Measurements from ENCODE around the gene AXL. TPM values are rescaled to one million over a fixed set of nuclear protein-coding genes. Genes with fewer than 3 reads are reported as not detected.

The AXL gene
- total and polyA plus RNA-seq, 9 of the 15 experiments (the other 6 are each of a cell fraction or from before 2014, with no cell fraction given) = 0.80 to 6.6 (median 1.6) TPM

DNA sequence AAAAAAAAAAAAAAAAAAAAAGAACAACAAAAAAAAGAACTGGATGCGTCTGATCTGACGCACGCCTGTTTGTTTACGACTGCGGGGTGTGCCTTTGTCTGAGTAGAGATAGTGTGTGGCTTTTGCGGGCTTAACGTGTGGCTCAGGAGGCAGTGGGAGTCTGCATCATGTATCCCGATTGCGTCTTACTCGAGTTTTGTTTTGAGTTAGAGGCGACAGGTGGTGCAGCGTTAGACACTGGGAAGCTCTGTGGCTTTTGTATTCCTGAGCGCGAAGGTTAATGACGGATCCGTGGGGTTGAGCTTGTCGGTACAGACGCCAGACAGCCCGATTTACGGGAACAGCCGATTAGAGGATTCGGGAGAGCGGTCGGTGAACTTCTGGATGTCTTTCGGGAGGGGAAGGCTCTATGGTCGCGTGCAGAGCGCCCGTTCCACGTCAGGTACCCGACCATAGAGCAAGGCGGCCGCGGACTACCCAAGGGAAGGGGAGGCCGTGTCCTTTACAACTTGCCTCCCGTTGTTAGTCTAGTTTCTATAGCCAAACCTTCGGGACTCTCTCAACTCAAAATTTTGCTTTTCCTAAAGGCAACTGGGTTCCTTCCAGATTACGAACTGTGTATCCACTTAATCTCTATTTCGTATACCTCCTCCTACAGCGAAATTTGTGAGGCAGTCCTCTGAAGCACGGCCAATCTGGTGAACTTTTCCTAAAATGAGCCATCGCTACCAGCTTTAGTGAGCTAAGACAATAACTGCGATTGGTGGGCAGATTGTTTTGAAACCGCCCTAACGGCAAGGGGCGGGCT lies 44.2 kb downstream of the AXL start (continued):
- no peak for TF ChIP-seq NR4A1 (CRISPR knock-in tag; IDR thresholded peaks at IDR 0.05)
- no peak for TF ChIP-seq NR4A1 (tag; IDR thresholded peaks at IDR 0.05)
- no peak for TF ChIP-seq PCBP2 (IDR thresholded peaks at IDR 0.05; ENCODE audit: low read depth, low read length, poor library complexity, severe bottlenecking)
- TF ChIP-seq, protein P1, sequence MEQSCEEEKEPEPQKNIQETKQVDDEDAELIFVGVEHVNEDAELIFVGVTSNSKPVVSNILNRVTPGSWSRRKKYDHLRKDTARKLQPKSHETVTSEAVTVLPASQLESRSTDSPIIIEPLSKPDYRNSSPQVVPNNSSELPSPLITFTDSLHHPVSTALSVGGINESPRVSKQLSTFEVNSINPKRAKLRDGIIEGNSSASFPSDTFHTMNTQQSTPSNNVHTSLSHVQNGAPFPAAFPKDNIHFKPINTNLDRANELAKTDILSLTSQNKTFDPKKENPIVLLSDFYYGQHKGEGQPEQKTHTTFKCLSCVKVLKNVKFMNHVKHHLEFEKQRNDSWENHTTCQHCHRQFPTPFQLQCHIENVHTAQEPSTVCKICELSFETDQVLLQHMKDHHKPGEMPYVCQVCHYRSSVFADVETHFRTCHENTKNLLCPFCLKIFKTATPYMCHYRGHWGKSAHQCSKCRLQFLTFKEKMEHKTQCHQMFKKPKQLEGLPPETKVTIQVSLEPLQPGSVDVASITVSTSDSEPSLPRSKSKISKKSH (CRISPR knock-in tag; IDR thresholded peaks at IDR 0.05) = no peak
- TF ChIP-seq DDX20 (tag; IDR thresholded peaks at IDR 0.05; ENCODE audit: low read depth) = no peak
- TF ChIP-seq BCL6 (CRISPR knock-in tag; IDR thresholded peaks at IDR 0.05) = no peak
- 0 out of 2 replicates have a peak, but pooled peaks have one; percentile 62 for TF ChIP-seq CAMTA2 (CRISPR knock-in tag; conservative IDR thresholded peaks at IDR 0.05)
- no peak for TF ChIP-seq ZNF146 (CRISPR knock-in tag; IDR thresholded peaks at IDR 0.05; ENCODE audit: unreplicated experiment)
- TF ChIP-seq THRAP3 (IDR thresholded peaks at IDR 0.05; ENCODE audit: borderline replicate concordance) = no peak
- TF ChIP-seq KHSRP (IDR thresholded peaks at IDR 0.05) = no peak
- TF ChIP-seq, protein P2, sequence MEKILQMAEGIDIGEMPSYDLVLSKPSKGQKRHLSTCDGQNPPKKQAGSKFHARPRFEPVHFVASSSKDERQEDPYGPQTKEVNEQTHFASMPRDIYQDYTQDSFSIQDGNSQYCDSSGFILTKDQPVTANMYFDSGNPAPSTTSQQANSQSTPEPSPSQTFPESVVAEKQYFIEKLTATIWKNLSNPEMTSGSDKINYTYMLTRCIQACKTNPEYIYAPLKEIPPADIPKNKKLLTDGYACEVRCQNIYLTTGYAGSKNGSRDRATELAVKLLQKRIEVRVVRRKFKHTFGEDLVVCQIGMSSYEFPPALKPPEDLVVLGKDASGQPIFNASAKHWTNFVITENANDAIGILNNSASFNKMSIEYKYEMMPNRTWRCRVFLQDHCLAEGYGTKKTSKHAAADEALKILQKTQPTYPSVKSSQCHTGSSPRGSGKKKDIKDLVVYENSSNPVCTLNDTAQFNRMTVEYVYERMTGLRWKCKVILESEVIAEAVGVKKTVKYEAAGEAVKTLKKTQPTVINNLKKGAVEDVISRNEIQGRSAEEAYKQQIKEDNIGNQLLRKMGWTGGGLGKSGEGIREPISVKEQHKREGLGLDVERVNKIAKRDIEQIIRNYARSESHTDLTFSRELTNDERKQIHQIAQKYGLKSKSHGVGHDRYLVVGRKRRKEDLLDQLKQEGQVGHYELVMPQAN (IDR thresholded peaks at IDR 0.05; ENCODE audit: borderline replicate concordance) = no peak
- TF ChIP-seq CBX3 (IDR thresholded peaks at IDR 0.05; ENCODE audit: borderline replicate concordance in 1 of 2, low read length in 2 of 2) = 0 out of 3 replicates have a peak, but pooled peaks of 1 of the 2 experiments have one; percentile 10
- no peak for TF ChIP-seq CBX1 (IDR thresholded peaks at IDR 0.05; ENCODE audit: low read depth)
- TF ChIP-seq HSF4 (CRISPR knock-in tag; IDR thresholded peaks at IDR 0.05; ENCODE audit: borderline replicate concordance) = no peak
- TF ChIP-seq HNRNPK (IDR thresholded peaks at IDR 0.05; ENCODE audit: low read depth, low read length, poor library complexity, severe bottlenecking) = no peak
- TF ChIP-seq FOXJ3 (CRISPR knock-in tag; IDR thresholded peaks at IDR 0.05) = no peak
- TF ChIP-seq NFIX (CRISPR knock-in tag; IDR thresholded peaks at IDR 0.05; ENCODE audit: low read depth) = no peak
- TF ChIP-seq ZZZ3 (IDR thresholded peaks at IDR 0.05) = no peak
- no peak for TF ChIP-seq NCOA4 (IDR thresholded peaks at IDR 0.05; ENCODE audit: partially characterized antibody)
- TF ChIP-seq YY1 (IDR thresholded peaks at IDR 0.05; ENCODE audit: borderline replicate concordance in 1 of 3, control insufficient read depth in 1 of 3, extremely low read depth in 1 of 3, insufficient read depth in 3 of 3, insufficient read length in 1 of 3, insufficient replicate concordance in 2 of 3, low read depth in 1 of 3, low read length in 2 of 3) = peak in 1 of 3 experiments; percentile 50
- TF ChIP-seq, protein P3, sequence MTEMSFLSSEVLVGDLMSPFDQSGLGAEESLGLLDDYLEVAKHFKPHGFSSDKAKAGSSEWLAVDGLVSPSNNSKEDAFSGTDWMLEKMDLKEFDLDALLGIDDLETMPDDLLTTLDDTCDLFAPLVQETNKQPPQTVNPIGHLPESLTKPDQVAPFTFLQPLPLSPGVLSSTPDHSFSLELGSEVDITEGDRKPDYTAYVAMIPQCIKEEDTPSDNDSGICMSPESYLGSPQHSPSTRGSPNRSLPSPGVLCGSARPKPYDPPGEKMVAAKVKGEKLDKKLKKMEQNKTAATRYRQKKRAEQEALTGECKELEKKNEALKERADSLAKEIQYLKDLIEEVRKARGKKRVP (CRISPR knock-in tag; IDR thresholded peaks at IDR 0.05) = no peak
- TF ChIP-seq ZBTB17 (CRISPR knock-in tag; IDR thresholded peaks at IDR 0.05) = peak; percentile 36; the same call in 1 of the 2 replicates
